22Rv1 (cell line): ENCODE measurements around the gene STRIP2.
"Not testable (repeated sequence)": the region's sequence is repeated elsewhere in the genome, so short reads cannot be mapped to it uniquely, and the experiment has no call there.

Experiments used
- H3K27ac ChIP-seq: fragments of 450-650 bp; 2 replicates; pipeline ENCODE4 v1.5.1; 2017
- CTCF ChIP-seq: fragments of 450-650 bp; IDR thresholded peaks from 2 replicates; pipeline ENCODE4 v1.5.1; 2017; ENCODE audit warnings: mild to moderate bottlenecking
- ZFX ChIP-seq: fragments of 450-650 bp; IDR thresholded peaks from 2 replicates; pipeline ENCODE4 v1.6.1; 2017; ENCODE audit warnings: antibody characterized with exemption, borderline replicate concordance

STRIP2 gene

GRCh38 chr7:129435414-129435829, 1.2 kb downstream of the STRIP2 start:
- no peak overlapping the region for H3K27ac ChIP-seq
- TF ChIP-seq CTCF: no peak
- no peak for TF ChIP-seq ZFX

- no peak overlapping the region for H3K27ac ChIP-seq
- TF ChIP-seq ZFX: no peak
- no peak for TF ChIP-seq CTCF
Observed at GRCh38 chr7:129436335-129436923, 2.2 kb downstream of the STRIP2 start.

GRCh38 chr7:129437190-129437589, 3.0 kb downstream of the STRIP2 start:
- TF ChIP-seq CTCF (no peak), ZFX (no peak)
- no peak overlapping the region for H3K27ac ChIP-seq

GRCh38 chr7:129438281-129438838, 4.1 kb downstream of the STRIP2 start:
- H3K27ac ChIP-seq: no peak overlapping the region
- TF ChIP-seq CTCF (no peak), ZFX (no peak)

- TF ChIP-seq CTCF: no peak
- no peak for TF ChIP-seq ZFX
- no peak overlapping the region for H3K27ac ChIP-seq
Observed at GRCh38 chr7:129438839-129439651, 4.8 kb downstream of the STRIP2 start.

- TF ChIP-seq ZFX: no peak
- no peak for TF ChIP-seq CTCF
- no peak overlapping the region for H3K27ac ChIP-seq
Observed at GRCh38 chr7:129439963-129440625, 5.9 kb downstream of the STRIP2 start.

GRCh38 chr7:129443612-129444011, 9.4 kb downstream of the STRIP2 start:
- no peak overlapping the region for H3K27ac ChIP-seq
- no peak for TF ChIP-seq ZFX
- TF ChIP-seq CTCF: no peak

GRCh38 chr7:129444776-129445175, 10.5 kb downstream of the STRIP2 start:
- not testable (repeated sequence) for H3K27ac ChIP-seq

GRCh38 chr7:129446925-129447324, 12.7 kb downstream of the STRIP2 start:
- H3K27ac ChIP-seq: not testable (repeated sequence)

- H3K27ac ChIP-seq: not testable (repeated sequence)
Observed at GRCh38 chr7:129447445-129447844, 13.2 kb downstream of the STRIP2 start.

GRCh38 chr7:129448608-129449007, 14.4 kb downstream of the STRIP2 start:
- not testable (repeated sequence) for H3K27ac ChIP-seq
